Stomach (tissue), 4 donors: ENCODE measurements around the gene PELI2.

Experiments
- CTCF ChIP-seq, 7 experiments: fragments of 450-650 bp in 4 of 7; fragments of 200-600 bp in 3 of 7; sonication (generic) in 3 of 7; IDR thresholded peaks; one replicate each; pipeline ENCODE4 v1.5.1; 2016 to 2019; ENCODE audit warnings: antibody characterized with exemption in 7 of 7, control low read depth in 2 of 7, mild to moderate bottlenecking in 1 of 7
- EP300 ChIP-seq: sonication (generic); formaldehyde crosslinking; IDR thresholded peaks from one replicate; pipeline ENCODE4 v1.6.1; 2017; ENCODE audit warnings: antibody characterized with exemption
- POLR2A ChIP-seq, 4 donors: fragments of 450-650 bp; IDR thresholded peaks; one replicate each; pipeline ENCODE4 v1.6.1; 2016; ENCODE audit warnings: antibody characterized with exemption in 4 of 4, control low read depth in 2 of 4, mild to moderate bottlenecking in 1 of 4, moderate library complexity in 1 of 4

GRCh38 chr14:56176530-56176929, 58.3 kb downstream of the PELI2 start:
- TF ChIP-seq CTCF (IDR thresholded peaks at IDR 0.05): no peak
- no peak for TF ChIP-seq EP300
- TF ChIP-seq POLR2A (IDR thresholded peaks at IDR 0.05): no peak
